Activated naive CD4-positive, alpha-beta T cell (primary cell): ENCODE data around the gene ABCG8.
A peak's percentile ranks its signal among the peaks of the same experiment; 100 is the strongest.
"Not testable (repeated sequence)": the region's sequence is repeated elsewhere in the genome, so short reads cannot be mapped to it uniquely, and the experiment has no call there.

ENCODE experiments used
- DNase-seq, 4 experiments: peaks; one replicate each; lab custom pipeline; 2025; lab: John Stamatoyannopoulos, UW

The ABCG8 gene

DNA sequence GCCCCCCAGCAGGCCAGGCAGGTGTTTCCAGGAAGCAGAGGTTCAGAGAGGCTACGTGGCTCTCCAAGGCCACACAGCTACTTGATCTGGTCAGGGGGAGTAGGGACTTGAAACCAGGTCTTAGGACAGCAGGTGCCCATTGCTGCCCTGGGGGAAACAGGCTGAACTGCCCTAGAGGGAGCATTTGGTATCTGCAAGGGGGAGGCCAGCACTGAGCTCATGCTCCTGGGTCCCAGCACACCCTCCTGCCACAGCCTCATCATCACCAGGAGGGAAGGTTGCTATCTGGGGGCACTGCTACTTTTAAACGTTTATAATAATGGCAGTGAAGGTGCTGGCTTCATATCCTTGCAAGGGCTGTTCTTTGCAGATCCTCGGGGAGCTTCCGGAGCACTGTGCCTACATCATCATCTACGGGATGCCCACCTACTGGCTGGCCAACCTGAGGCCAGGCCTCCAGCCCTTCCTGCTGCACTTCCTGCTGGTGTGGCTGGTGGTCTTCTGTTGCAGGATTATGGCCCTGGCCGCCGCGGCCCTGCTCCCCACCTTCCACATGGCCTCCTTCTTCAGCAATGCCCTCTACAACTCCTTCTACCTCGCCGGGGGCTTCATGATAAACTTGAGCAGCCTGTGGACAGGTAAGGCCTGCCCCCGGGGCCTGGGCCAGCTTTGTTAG lies 36.1 kb downstream of the ABCG8 start:
- no peak for DNase-seq

DNA sequence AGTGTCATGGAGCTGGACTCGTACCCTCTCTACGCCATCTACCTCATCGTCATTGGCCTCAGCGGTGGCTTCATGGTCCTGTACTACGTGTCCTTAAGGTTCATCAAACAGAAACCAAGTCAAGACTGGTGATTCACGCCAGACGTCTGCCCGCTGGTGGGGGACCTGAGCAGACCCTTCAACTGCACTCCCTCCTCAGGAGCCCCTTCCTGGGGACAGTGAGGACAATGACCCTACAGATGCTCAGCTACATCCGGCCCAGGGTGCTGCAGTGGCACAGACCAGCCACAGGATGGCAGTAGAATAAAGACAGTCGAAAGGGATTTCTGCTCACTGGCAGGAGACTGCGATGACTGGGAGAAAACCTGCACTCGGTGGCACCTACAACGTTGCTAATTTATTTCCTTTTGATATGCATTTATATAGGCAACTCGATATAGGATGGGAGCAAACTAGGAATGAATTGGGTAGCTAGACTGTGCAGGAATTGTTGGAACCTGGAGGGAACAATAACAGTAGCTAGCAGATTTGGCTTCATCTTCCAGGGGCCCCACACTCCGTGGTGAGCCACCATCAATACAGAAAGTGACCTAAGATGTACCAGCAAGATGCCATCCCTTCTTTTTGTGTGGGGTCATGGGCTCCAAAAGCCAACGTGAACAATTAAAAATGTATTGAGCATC lies 39.2 kb downstream of the ABCG8 start:
- peak; percentile 9 to 34 (median 32) for DNase-seq

DNA sequence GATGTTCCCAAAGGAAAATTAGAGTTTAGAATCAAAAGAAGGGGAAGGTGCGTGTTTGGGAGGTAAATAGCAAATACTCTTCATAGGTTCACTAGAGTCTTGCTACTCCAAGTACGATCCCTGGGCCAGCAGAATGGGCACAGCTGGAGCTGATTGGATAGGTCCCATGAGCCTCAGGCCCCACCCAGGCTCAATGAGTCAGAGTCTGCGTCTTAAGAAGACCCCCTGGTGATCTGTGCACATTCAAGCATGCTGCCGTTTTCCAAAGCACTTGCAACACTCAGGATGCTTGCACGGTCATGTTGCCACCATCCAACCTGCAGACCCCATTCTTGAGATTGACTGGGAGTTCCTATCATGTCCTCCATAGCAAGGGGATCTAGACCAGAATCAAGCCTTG lies 40.5 kb downstream of the ABCG8 start:
- DNase-seq = no peak

DNA sequence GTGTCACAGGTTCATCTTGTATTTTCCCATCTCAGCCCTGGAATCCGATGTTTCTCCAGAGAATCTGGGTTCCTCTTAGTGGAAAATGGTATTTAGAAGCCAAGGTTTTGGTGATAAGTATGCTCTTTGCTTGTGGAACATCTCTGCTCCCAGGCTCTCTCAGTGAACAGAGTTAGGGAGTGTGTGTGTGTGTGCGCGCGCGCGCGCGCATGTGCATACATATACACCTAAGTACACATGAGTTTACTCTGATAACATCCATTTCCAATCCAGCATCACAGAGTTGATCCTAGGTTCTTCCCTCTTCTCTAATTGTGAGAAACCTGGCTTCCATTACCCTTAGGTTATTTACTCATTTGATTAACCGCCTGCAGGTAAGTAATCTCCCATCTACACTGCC lies 41.7 kb downstream of the ABCG8 start:
- no peak for DNase-seq

DNA sequence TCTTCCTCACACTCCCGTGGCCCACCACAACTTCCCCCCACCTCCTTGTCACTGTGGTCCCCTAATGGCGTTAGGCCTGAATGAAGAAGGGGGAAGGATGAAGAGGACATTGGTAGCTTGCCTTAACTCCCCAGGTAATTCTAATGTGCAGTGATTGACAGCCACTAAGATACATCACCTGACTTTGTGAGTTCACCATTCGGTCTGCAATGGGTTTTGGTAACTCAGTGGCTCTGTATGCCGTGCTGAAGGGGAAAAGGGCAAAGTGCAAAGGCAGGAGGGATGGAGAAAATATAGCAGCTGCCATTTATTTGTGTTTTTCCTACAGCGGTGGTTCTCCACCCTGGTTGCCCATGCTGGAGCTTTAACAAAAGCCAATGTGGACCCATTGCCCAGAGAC lies 42.2 kb downstream of the ABCG8 start:
- no peak for DNase-seq

DNA sequence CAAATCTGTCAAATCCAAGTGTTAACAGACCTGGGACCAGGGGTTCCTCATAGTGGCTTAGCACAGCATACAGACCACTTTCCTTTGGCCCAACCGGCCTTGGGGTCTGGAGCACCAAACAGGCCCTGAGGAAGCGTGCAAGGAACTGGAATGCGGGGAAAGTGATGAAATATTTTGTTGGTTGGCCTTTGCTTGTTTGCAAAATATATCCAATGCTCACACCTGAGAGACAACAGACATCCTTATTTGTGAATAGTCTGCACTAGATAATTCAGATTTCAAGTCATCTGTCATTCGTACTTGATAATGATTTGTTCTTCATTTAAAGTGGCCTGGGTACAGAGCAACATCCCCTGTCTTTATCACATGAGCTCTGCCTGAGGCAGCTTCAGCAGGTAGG lies 43.5 kb downstream of the ABCG8 start:
- no peak for DNase-seq

DNA sequence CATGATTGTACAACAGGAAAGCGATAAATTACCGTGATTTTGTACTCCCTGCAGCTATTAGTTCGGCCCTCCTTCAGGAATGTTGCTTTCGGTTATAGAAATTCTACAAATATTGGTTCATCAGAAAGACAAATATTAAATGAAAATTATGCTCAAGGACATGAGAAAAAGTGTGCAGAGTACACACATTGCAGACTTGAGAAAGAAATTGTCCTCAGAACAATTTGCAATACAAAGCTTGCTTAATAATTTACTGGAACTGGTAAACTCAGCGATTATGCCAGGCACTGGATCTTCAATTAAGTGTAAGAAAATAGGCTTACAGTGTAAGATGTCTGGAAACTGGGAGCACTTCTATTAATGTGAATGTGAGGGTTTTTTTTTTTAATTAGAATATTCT lies 45.9 kb downstream of the ABCG8 start:
- DNase-seq = no peak

DNA sequence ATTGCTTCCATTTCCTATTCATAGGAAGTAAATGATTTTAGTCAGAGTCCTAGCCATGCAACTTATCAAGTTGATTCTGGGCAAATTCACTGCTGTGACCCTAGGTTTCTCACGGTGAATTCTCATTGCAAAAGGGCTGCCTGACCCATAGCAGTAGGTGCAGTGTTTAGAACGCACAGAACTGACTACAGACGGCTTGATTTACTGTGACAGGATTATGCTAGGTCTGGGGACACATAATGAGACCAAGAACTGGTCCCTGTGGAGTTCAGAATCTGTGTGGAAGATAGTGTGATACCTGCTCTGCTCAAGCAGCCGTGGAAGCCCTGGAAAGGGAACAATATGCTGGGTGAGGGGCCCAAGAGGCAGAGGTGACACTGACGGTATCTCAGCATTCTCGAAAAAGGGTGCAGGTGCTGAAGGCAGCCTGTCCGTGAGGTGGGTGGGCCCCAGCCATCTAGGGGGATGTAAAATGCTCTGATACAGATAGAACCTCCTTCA lies 46.4 kb downstream of the ABCG8 start:
- DNase-seq = no peak

DNA sequence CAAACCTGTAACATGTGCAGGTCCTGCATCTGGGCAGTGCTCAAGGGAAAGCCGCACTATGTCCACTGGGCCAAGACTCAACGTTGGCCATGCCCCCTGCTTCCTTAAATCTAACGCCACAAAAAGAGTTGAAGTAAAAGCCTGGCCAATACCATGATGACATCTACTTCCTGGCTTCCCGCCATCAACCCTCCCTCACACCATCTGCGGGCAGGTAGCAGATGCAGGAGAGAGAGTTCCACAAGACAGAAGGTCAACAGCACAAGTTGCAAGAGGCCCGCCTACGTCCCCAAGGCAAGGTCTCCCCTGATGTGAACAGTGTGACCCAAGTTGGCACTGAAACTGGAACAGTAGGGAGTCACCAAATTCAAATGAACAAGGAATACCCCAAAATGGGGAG lies 48.4 kb downstream of the ABCG8 start:
- no peak for DNase-seq

DNA sequence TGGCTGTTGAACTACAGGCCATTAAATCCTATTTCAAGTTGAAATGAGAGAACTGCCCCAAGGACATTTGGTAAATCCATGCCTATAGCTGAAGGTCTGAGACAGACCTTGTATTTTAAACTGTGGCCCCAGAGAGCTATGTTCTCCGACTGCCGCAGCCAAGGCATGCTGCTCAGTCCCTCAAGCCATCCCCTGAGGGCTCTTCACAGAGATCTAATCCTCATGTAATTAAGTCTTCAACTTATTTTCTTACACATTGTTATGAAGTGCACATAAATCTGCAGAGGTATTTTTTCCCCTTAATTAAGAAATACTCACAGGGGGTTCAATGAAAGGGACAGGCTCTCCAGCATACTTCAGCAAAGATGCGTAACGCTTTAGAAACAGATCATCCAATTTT lies 50.6 kb downstream of the ABCG8 start:
- no peak for DNase-seq

DNA sequence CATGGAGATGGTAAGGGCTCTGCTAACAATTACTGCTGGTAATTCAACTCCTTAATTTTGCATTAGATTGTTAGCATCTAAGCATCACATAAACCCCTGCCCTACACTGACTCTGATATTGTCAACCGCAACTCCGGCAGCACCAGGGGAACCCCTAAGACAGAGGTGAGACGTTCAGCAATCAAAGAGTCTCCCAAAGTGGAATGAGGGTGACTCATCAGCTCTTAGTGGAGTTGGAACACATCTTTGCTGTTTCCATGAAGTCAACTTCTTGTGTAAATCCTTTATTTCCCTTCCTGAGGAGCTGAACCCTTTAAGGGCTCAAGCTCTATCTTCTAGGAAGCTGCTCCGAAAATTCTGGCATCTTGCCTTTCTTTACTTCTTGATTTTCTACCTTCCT lies 52.1 kb downstream of the ABCG8 start:
- DNase-seq = no peak

DNA sequence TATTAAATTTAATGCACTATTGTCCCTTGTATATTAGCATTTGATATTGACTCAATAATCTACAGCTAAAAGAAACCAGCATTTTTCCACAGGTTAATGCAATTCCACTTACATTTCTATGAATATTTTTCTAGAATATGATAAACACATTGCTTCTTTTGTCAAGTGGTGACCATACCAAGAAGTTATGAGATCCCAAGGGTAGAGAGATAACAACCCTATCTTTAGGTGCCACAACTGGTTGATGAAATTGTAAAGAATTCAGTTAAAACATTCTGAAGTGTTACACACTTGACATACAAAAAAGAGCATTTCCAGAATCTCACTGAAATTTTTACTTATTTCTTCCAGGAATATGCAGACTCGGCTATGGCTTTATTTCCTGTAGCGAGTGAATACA lies 56.0 kb downstream of the ABCG8 start:
- no peak for DNase-seq

DNA sequence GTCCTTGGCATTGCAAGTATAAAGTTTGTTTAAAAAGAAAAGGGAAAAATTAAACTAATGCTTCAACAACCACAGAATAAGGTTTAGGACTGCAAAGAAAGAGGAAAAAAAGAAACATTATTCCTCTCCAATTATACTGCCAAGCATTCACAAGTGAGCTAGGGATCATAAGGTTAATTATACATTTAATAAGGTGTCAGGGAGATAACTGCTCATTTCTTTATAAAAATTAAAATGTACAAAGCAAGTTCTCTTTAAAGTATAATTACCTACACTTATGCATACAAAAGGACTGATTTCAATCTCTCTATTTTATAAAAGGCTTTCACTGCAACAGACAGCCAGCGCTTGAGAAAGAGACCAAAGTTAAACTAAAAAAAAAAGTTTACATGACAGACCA lies 58.1 kb downstream of the ABCG8 start:
- DNase-seq = no peak

DNA sequence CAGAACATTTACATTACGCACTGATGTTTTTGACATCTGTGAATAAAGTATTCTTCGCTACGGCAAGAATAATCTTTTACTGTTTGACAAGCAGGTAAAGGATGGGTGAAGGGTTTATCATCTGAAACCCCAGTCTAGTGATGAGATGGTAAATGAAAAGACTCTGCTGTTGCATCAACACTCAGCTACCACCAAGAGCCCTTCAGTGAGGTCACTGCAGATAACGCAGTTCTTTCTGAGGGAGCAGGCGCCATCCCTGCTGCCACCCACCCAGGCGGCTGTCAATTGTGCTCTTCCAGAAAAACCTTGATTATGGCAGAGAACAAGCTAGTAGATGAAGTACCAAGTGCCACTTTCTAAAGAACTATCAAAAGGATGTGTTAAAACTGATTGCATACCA lies 58.7 kb downstream of the ABCG8 start:
- no peak for DNase-seq

DNA sequence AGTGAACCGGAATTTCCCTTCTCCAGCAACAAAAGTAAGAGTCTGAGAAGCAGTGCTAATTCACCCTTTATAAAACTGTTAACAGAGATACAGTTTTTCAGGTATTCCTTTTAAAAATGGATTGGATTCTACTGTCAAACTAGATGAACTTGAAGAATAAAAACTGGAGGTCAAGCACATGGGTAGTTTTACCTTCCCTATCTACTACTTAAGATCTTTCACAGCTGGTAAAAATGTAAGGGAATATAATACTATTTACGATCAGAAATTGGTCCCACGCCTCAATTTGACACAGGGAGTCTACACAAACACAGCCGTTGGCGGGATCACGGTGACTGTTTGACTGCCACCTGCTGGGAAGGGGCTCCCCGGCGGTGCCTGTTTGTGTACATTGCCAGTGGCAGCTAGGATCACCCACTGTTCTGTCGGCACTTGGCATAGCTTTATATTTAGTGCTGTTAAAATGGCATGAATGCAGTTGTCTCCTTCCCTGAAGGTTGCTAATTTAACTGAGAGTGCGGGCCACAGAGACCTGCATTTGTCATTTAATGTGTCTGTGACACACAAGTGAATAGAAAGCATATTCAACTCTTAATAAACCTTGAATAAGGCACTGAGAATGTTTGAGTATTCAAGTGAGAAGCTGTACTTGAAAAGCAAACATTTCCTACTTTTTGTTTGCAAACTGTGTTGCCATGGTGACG lies 59.5 kb downstream of the ABCG8 start:
- DNase-seq = no peak

DNA sequence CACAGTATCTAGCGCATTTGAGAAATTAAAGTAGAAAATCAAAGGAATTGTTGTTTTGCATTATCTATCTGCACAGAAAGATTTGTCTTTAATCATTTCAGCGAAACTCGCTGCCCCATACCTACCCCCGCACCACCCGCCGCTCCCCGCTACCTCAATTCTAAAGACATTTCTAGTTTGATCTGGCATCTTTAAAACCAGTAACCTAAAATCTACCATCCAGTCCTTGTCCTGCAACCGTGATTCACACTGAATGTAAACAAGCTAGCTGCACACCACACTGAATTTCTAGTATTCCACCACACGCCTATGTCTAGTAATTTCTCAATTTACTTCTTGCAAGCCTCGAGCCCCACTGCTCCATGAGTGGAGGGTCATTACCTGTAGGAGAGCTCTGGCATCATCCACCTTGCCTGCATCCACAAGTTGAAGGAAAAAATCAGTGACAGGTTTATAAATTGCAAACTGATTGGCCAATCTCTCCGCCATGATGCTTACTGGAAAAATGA lies 60.1 kb downstream of the ABCG8 start:
- DNase-seq = no peak

DNA sequence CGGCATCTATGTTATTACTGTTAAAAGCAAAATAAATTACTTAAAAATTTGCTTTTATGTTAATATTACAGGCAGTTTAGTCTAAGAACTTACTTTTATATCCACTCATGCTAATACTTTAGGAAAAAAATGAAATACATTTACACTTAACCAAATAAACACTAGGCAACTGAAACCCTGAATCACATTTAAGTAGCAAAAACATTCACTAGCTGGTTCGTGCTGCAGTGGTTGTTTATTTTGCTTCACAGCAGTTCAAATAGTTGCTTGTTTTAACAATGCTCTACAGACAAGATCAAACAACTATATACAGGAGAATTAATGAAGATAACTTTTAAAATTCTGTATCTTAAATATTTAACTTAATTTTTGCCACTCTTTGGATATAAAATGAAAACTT lies 60.8 kb downstream of the ABCG8 start:
- no peak for DNase-seq

DNA sequence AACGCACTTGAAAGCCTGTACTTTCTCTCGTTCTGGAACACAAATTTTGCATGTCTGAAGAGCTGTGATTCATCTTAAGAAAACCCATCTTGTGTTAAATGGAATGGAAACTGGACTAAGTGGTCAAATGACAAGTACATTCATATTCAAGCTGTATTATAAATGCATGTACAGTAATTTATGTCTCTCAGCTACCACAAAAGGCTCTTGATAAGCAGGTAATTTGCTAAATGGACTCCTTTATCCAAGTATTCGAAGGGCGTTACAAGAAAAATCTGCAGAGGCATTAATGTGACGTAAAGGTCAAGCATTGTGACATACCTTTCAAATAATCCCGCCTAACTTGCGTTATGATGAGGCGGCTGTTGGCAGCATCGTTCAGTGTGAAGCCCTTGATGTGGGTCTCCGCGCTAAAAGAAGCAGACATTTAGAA lies 66.6 kb downstream of the ABCG8 start:
- DNase-seq = no peak

DNA sequence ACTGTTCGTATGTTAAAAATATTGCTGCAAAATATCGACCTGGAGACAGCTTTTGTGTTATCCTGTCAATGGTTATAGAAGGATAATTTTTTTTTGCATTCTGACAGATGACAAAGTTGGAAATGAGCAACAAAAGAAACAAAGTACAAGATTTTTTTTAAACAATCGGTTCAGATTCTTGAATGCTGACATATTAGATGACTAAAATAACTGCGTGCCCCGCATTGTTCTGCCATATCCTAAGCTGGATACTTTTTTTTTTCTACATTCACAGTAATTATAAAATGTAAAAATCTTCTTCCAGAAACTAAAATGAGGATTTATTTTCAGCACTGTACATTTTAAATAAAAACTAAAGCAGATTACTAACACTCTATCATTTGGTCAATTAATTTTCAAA lies 67.1 kb downstream of the ABCG8 start:
- no peak for DNase-seq

DNA sequence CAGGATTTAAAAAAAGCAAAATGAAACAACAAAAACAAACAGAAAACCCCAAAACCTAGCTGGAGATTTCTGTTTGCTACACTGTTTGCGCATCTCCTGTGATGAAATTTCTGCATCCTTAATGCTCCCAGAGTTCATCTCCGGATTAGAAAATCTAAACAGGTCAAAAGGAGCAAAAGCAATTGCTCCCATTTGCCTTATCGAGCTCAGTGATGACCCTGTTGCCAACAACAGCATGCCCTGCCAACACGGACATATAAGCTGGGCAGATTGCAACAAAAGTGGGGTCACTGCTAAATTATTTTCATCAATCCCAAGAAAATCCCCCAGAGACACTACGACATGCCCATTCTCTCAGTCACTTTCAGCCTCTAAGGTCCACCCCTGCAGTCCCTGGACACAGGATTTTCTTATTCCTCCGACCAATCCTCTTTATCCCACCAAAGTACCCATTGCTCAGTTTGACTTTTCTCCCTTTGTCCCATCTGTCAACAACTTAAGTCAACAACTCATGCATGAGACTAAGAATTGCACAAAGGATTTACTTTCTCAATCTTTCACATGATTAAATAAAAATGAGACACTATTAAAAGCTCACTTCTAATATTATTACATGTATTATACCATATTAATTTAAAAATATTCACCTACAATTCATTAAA lies 67.8 kb downstream of the ABCG8 start:
- DNase-seq = no peak

DNA sequence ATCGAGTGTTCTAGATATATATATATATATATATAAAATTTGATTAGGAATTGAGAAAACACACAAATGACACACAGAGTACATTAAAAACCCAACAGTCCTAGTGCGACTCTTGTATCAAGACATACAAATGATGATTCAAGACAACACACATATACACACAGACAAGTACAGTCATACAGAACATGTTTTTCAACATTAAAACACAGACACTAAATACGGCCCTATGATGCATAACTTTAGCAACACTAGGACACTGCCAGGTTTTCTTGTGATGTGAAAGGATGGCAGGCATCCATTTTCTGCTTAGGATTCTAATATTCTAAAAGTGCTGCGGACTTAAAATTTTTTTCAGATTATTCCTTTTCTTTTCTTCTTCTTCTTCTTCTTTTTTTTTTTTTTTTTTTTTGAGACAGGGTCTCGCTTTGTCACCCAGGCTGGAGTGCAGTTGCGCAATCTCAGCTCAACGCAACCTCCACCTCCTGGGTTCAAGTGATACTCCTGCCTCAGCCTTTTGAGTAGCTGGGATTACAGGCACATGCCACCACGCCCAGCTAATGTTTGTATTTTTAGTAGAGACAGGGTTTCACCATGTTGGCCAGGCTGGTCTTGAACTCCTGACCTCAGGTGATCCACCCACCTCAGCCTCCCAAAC lies 72.5 kb downstream of the ABCG8 start:
- DNase-seq = not testable (repeated sequence)

DNA sequence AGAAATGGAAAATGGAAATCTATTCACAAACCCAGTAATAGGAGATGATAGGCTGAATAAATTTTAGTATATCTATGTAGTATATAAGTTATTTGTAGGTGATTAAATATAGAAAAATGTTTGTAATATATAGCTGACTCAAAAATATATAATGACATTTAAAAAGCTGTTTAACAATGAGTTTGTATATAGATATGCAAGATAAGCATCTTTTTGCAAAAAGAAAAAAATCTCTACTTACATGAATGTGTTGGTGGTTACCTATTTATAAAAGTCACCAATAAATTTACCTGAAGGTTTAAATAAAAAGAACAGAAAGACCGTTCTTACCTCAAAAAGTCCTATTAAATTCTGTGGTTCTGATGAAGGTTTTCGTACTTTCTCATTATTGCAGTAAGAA lies 85.7 kb downstream of the ABCG8 start:
- DNase-seq = no peak
